Fibroblast of skin of back (primary cell): Measurements from ENCODE around the gene RPEL1.
A peak's percentile ranks its signal among the peaks of the same experiment; 100 is the strongest.
"Not testable (repeated sequence)": the region's sequence is repeated elsewhere in the genome, so short reads cannot be mapped to it uniquely, and the experiment has no call there.

Source experiments
- DNase-seq: peaks from one replicate; pipeline ENCODE4 v3.0.0-alpha.2; 2013

RPEL1 gene

GRCh38 chr10:103235775-103236174 is 9.9 kb upstream of the RPEL1 start:
- no peak for DNase-seq

GRCh38 chr10:103238506-103239252 is 7.0 kb upstream of the RPEL1 start:
- DNase-seq, result peak; percentile 73

GRCh38 chr10:103241262-103242011 is 4.2 kb upstream of the RPEL1 start:
- DNase-seq, result peak; percentile 68

GRCh38 chr10:103244666-103245271 is 918 bp upstream of the RPEL1 start:
- DNase-seq, result peak; percentile 76

DNA sequence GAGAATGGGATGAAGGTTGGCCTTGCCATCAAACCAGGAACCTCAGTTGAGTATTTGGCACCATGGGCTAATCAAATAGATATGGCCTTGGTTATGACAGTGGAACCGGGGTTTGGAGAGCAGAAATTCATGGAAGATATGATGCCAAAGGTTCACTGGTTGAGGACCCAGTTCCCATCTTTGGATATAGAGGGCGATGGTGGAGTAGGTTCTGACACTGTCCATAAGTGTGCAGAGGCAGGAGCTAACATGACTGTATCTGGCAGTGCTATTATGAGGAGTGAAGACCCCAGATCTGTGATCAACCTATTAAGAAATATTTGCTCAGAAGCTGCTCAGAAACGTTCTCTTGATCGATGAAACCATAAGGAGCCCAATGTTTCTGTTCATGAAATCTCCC is 637 bp downstream of the RPEL1 start:
- DNase-seq, result no peak

GRCh38 chr10:103254113-103254512 is 8.4 kb downstream of the RPEL1 start:
- no peak for DNase-seq

DNA sequence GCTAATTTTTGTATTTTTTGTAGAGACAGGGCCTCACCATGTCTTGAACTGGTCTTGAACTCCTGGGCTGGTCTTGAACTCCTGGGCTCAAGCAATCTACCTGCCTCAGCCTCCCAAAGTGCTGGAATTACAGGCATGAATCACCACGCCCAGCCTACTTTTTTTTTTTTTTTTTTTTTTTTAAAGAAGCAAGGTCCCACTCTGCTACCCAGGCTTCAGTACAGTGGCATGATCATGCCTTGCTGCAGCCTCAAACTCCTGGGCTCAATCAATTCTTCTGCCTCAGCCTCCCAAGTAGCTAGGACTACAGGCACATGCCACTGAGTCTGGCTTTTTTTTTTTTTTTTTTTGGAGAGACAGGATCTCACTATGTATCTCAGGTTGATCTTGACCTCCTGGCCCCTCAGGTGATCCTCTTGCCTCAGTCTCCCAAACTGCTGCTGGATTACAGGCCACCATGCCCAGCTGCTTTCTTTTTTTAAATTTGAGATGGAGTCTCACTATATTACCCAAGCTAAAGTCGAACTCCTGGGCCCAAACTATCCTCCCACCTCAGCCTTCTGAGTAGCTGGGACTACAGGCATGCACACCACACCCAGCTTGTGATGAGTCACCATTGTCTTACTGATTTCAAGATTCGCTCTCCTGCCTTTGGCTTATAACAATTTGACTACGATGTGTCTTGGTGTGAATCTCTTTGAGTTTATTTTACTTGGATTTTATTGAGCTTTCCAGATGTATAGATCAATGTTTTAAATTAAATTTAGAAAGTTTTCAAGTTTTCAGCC is 9.0 kb downstream of the RPEL1 start:
- DNase-seq, result peak; percentile 54

GRCh38 chr10:103256613-103257012 is 10.9 kb downstream of the RPEL1 start:
- no peak for DNase-seq

DNA sequence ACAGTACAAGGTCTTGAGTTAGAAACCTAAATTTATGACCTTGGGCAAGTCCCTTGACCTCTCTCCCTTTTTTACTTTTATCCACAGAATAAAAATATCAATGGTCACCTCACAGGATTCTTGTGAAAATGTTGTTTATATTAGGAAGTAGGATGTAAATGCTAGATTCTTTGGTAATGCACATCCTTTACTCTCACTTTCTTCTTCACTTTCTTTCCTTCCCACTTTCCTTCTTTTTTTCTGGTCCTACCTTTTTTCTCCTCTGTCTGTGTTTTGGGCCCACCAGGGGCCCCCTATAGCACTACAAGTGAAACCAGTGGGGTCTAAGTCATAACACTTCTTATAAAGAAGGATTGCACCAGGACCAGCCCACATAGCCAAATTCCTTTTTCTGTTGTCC is 12.1 kb downstream of the RPEL1 start:
- DNase-seq, result no peak

- not testable (repeated sequence) for DNase-seq
These were observed 13.2 kb downstream of the RPEL1 start for GRCh38 chr10:103258928-103259327.

DNA sequence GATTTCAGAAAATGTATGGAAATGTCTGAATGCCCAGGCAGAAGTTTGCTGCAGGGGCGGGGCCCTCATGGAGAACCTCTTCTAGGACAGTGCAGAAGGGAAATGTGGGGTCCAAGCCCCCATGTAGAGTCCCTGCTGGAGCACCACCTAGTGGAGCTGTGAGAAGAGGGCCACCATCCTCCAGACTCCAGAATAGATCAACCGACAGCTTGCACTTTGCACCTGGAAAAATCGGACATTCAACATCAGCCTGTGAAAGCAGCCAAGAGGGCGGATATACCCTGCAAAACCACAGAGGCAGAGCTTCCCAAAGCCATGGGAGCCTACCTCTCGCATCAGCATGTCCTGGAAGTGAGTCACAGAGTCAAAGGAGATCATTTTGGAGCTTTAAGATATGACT is 14.3 kb downstream of the RPEL1 start:
- DNase-seq, result no peak

- peak; percentile 26 for DNase-seq
These were observed 16.5 kb downstream of the RPEL1 start for GRCh38 chr10:103262229-103262628.

GRCh38 chr10:103265717-103266329 is 20.1 kb downstream of the RPEL1 start:
- DNase-seq, result peak; percentile 70

DNA sequence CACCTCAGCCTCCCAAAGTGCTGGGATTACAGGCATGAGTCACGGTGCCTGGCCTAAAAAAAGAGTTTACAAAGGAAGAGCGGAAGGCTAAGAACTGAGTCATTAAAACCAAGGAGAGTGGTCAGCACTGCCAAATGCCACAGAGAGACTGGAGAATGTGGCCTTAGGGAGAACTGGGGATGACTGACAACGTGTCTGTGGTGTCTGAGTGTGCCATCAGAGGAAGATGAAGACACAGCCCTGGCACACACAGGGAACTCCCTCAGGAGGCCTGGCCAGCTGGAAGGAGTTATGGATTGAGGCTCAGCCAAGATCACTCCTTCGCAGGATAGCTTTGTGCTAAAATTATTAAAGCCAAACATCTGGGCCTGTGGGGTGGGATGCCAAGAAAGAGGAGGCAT is 27.4 kb downstream of the RPEL1 start:
- peak; percentile 100 for DNase-seq

- no peak for DNase-seq
These were observed 30.7 kb downstream of the RPEL1 start for GRCh38 chr10:103276251-103276895.

GRCh38 chr10:103276896-103277712 is 31.4 kb downstream of the RPEL1 start, which contains the start of gene INA:
Gene INA, plus strand, starts transcription at chr10:103277138. Its CDS starts 74 bp downstream, at chr10:103277212.
- DNase-seq, result peak; percentile 71

DNA sequence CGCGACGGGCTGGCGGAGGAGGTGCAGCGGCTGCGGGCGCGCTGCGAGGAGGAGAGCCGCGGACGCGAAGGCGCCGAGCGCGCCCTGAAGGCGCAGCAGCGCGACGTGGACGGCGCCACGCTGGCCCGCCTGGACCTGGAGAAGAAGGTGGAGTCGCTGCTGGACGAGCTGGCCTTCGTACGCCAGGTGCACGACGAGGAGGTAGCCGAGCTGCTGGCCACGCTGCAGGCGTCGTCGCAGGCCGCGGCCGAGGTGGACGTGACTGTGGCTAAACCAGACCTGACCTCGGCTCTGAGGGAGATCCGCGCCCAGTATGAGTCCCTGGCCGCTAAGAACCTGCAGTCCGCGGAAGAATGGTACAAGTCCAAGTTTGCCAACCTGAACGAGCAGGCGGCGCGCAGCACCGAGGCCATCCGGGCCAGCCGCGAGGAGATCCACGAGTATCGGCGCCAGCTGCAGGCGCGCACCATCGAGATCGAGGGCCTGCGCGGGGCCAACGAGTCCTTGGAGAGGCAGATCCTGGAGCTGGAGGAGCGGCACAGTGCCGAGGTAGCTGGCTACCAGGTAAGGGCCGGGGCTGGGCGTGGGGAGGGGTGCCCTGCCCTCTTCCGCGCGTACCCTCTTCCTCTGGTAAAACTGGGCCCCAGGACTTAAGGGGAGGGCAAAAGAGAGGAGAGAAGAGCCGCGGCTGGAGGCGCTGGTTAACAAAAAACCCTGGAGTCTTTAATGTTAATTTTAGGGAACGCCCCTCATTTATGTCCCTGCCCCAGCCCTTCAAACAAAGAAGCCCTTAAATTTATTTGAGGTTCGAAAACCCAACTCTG is 32.2 kb downstream of the RPEL1 start:
- DNase-seq, result no peak

- DNase-seq, result no peak
These were observed 32.8 kb downstream of the RPEL1 start for GRCh38 chr10:103278537-103278823.

DNA sequence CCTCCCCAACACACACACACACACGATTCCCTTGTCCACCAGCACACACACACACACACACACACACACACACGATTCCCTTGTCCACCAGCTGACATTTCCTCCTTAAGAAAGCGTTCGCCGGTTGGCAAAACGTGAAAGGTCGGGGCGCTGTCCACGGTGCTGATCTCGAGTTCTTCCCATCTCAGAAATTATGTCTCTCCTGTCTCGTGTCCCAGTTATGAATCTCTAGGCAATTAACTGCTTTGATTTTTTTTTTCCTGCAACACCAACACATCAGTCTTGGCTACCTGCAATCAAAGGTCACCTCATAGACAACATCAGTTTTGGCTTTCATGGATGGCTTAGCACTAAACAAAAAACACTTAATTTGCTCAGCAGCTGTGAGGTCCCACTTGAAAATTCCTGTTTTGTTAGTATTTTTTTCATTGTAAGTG is 33.2 kb downstream of the RPEL1 start:
- DNase-seq, result peak; percentile 53

GRCh38 chr10:103280031-103280430 is 34.3 kb downstream of the RPEL1 start:
- DNase-seq, result no peak
